B cell (primary cell): ENCODE measurements around the gene SETD1A. TPM values are rescaled to one million over a fixed set of nuclear protein-coding genes. Genes with fewer than 3 reads are reported as not detected.

Source experiments
- ATAC-seq: fragments of 200-7000 bp; cut with Tn5 transposase; one replicate; pipeline ENCODE4 v1.10.0; 2021; ENCODE audit warnings: low read depth, mild to moderate bottlenecking, moderate number of reproducible peaks, moderate library complexity
- CTCF ChIA-PET: fragments of 350-600 bp; sonication (Branson Sonifier 250); formaldehyde crosslinking; loops from one replicate; lab custom pipeline; 2021; ENCODE audit warnings: antibody characterized with exemption, inconsistent platforms; lab: Charles Lee
- POLR2A ChIA-PET: fragments of 350-600 bp; sonication (Branson Sonifier 250); formaldehyde crosslinking; loops from one replicate; lab custom pipeline; 2021; ENCODE audit warnings: antibody characterized with exemption; lab: Charles Lee
- DNase-seq: peaks from one replicate; pipeline ENCODE4 v3.0.0; 2013
- H2AFZ ChIP-seq: 2 replicates; pipeline ENCODE4 v1.6.1; 2012; ENCODE audit warnings: mild to moderate bottlenecking, low read depth, low read length; ENCODE audit not compliant: insufficient read depth, poor library complexity, severe bottlenecking
- H3K27ac ChIP-seq, 2 donors: 1 replicate in 1 of 2; 2 replicates in 1 of 2; pipeline ENCODE4 v1.5.1; 2012 to 2013; ENCODE audit warnings: low read length in 2 of 2, mild to moderate bottlenecking in 2 of 2, moderate library complexity in 1 of 2
- H3K27me3 ChIP-seq, 4 experiments: fragments of 200-600 bp in 1 of 4; sonication (generic) in 1 of 4; replicated peaks in 1 of 4; 1 replicate in 2 of 4; 2 replicates in 2 of 4; pipeline versions ENCODE4 v1.6.1 to v1.7.0; 2013 to 2016; ENCODE audit warnings: low read length in 3 of 4, mild to moderate bottlenecking in 2 of 4, mixed read lengths in 1 of 4, moderate library complexity in 1 of 4; ENCODE audit not compliant: insufficient read depth in 4 of 4, control insufficient read depth in 3 of 4; ENCODE audit errors: control extremely low read depth in 1 of 4
- H3K36me3 ChIP-seq, 2 experiments: replicated peaks in 1 of 2; 1 replicate in 1 of 2; 2 replicates in 1 of 2; pipeline versions ENCODE4 v1.6.1 to v1.7.1; 2013; ENCODE audit warnings: low read length in 1 of 2; ENCODE audit not compliant: insufficient read depth in 2 of 2, control insufficient read depth in 1 of 2; ENCODE audit errors: control extremely low read depth in 1 of 2, extremely low read depth in 1 of 2
- H3K4me1 ChIP-seq, 2 donors: fragments of 200-600 bp in 1 of 2; sonication (generic) in 1 of 2; 1 replicate in 1 of 2; 2 replicates in 1 of 2; pipeline versions ENCODE4 v1.5.1 to v1.6.1; 2013 to 2017; ENCODE audit warnings: low read length in 2 of 2; ENCODE audit not compliant: control insufficient read depth in 2 of 2, insufficient read depth in 2 of 2
- H3K4me2 ChIP-seq: replicated peaks from 2 replicates; pipeline ENCODE3; 2012; ENCODE audit warnings: mild to moderate bottlenecking, low read depth, low read length; ENCODE audit not compliant: poor library complexity, severe bottlenecking
- H3K4me3 ChIP-seq, 5 experiments: fragments of 200-600 bp in 1 of 5; sonication (generic) in 1 of 5; 1 replicate in 3 of 5; 2 replicates in 2 of 5; pipeline versions ENCODE4 v1.5.1 to v1.7.0; 2011 to 2016; ENCODE audit warnings: low read length in 4 of 5, mild to moderate bottlenecking in 4 of 5, low read depth in 2 of 5, control low read depth in 1 of 5, moderate library complexity in 1 of 5; ENCODE audit not compliant: insufficient read depth in 1 of 5; ENCODE audit errors: control extremely low read depth in 1 of 5, extremely low read depth in 1 of 5
- H3K79me2 ChIP-seq: fragments of 200-600 bp; sonication (generic); one replicate; pipeline ENCODE4 v1.6.0; 2016; ENCODE audit warnings: low read length; ENCODE audit not compliant: control insufficient read depth, insufficient read depth
- H3K9ac ChIP-seq: fragments of 200-600 bp; sonication (generic); 2 replicates; pipeline ENCODE4 v1.6.1; 2017; ENCODE audit warnings: mild to moderate bottlenecking, low read length, moderate library complexity
- H3K9me3 ChIP-seq, 3 donors: one replicate each; pipeline versions ENCODE4 v1.6.1 to v1.7.1; 2013; ENCODE audit warnings: low read length in 2 of 3; ENCODE audit not compliant: control insufficient read depth in 2 of 3, insufficient read depth in 1 of 3; ENCODE audit errors: control extremely low read depth in 1 of 3
- H4K20me1 ChIP-seq: 2 replicates; pipeline ENCODE4 v1.6.0; 2012; ENCODE audit warnings: mild to moderate bottlenecking, low read length; ENCODE audit not compliant: insufficient read depth, control insufficient read depth, poor library complexity, severe bottlenecking
- H3K27ac Mint-ChIP-seq: one replicate; pipeline ENCODE4 v1.8.0; 2021; ENCODE audit warnings: mixed read lengths
- H3K27me3 Mint-ChIP-seq: one replicate; pipeline ENCODE4 v1.8.0; 2021; ENCODE audit warnings: mixed read lengths
- H3K4me1 Mint-ChIP-seq: one replicate; pipeline ENCODE4 v1.8.0; 2021; ENCODE audit warnings: mixed read lengths
- H3K4me3 Mint-ChIP-seq: one replicate; pipeline ENCODE4 v1.8.0; 2021; ENCODE audit warnings: mixed read lengths
- H3K9me3 Mint-ChIP-seq: one replicate; pipeline ENCODE4 v1.8.0; 2022; ENCODE audit warnings: mixed read lengths; ENCODE audit not compliant: insufficient read depth
- EZH2 ChIP-seq: IDR thresholded peaks from 2 replicates; pipeline ENCODE4 v1.6.1; 2012; ENCODE audit warnings: borderline replicate concordance, low read depth, mild to moderate bottlenecking, moderate library complexity, low read length; ENCODE audit not compliant: insufficient read depth, poor library complexity, severe bottlenecking
- WGBS: methylation state at CpG from one replicate; pipeline ENCODE4 v1.1.5; 2013; ENCODE audit warnings: missing lambda C conversion rate; ENCODE audit not compliant: insufficient coverage; 5-methylcytosine and 5-hydroxymethylcytosine counted together
- intact Hi-C: fragments of 100-400 bp; cut with micrococcal nuclease; formaldehyde crosslinking; loops from one replicate; pipeline ENCODE4 v1.10.0; 2022
- polyA plus RNA-seq: library from polyadenylated mRNA; depleted of rRNA; stranded (reverse); fragments of >200 nt; gene quantifications from 2 replicates; pipeline ENCODE4 v1.2.3, GENCODE V29; 2012
- total RNA-seq, 2 donors: library from RNA; stranded (reverse); fragments of 120-200 nt in 1 of 2; gene quantifications; 1 replicate in 1 of 2; 2 replicates in 1 of 2; pipeline versions ENCODE4 v1.2.3 to v1.2.4, GENCODE V29; 2013 to 2022
- TF ChIP-seq, protein P1 (sequence below): fragments of 200-600 bp; IDR thresholded peaks from one replicate; pipeline ENCODE4 v1.8.0; 2022; ENCODE audit warnings: antibody characterized with exemption, mild to moderate bottlenecking

SETD1A gene
- total and polyA plus RNA-seq, 2 donors (not counting 1 experiment from before 2014, with no cell fraction given) = 11.5 to 39.5 TPM

DNA sequence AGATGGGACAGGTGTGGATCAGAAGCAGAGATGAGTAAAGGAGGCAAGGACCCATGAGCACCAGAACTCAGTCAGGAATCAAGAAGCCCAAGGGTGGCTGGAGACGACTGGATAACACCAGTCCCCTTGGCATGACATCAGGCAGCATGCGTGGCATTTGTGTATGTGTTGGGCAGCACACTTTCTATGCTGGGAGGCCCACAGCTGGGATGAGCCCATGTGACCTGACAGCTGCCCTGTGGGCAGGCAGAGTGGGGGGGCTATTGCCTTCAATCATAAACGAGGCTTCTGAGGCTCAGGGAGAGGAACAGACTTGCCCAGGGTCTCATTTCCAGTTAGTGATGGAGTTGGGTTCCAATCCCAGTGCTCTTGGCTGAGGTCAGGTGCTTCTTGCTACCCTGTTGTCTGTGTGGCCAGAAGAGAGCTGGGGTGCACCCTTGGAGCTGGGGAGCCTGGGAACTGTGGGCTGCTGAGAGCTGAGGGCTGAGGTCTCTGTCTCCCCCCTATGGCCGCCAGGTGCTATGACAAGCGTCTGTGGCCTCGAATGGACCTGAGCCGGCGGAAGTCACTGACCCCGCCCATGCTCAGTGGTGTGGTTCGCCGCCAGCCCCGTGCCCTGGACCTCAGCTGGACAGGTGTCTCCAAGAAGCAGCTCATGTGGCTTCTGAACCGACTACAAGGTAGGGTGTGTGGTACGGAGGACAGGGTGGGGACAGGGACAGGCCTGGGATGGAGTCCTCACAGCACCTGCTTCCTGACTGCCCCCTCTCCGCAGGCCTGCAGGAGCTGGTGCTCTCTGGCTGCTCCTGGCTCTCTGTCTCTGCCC lies 15.7 kb upstream of the SETD1A start:
- H2AFZ ChIP-seq = peak overlapping the region; percentile 68
- no peaks in the 10 kb centered on the region for H4K20me1 ChIP-seq
- no peak overlapping the region for H3K4me3 Mint-ChIP-seq
- peaks cover 0 to 1% of the 10 kb centered on the region in 2 experiments for H3K36me3 ChIP-seq
- CTCF ChIA-PET = interaction anchor here (0.5 to 5.7 kb wide), 22 partner anchors 8 to 860 kb away, joined by 3 to 64 read pairs (median 4); partner anchors contain the start of gene HSD3B7
- H3K27ac Mint-ChIP-seq = peak overlapping the region; percentile 59
- no peaks in the 10 kb centered on the region for H3K27me3 ChIP-seq
- no peaks in the 10 kb centered on the region for H3K9me3 Mint-ChIP-seq
- peak; percentile 82 for DNase-seq
- POLR2A ChIA-PET = interaction anchor here (0.6 to 1.1 kb wide), 4 partner anchors 16 to 179 kb away, joined by 3 to 6 read pairs (median 3); partner anchors contain the start of gene SETD1A
- peak overlapping the region in 2 of 5 experiments; percentile 16 to 23 for H3K4me3 ChIP-seq
- H3K9me3 ChIP-seq = no peaks in the 10 kb centered on the region
- 24% methylated on average over 14 of the region's 15 CpGs for WGBS
- no peaks in the 10 kb centered on the region for H3K27me3 Mint-ChIP-seq
- TF ChIP-seq, protein P1, sequence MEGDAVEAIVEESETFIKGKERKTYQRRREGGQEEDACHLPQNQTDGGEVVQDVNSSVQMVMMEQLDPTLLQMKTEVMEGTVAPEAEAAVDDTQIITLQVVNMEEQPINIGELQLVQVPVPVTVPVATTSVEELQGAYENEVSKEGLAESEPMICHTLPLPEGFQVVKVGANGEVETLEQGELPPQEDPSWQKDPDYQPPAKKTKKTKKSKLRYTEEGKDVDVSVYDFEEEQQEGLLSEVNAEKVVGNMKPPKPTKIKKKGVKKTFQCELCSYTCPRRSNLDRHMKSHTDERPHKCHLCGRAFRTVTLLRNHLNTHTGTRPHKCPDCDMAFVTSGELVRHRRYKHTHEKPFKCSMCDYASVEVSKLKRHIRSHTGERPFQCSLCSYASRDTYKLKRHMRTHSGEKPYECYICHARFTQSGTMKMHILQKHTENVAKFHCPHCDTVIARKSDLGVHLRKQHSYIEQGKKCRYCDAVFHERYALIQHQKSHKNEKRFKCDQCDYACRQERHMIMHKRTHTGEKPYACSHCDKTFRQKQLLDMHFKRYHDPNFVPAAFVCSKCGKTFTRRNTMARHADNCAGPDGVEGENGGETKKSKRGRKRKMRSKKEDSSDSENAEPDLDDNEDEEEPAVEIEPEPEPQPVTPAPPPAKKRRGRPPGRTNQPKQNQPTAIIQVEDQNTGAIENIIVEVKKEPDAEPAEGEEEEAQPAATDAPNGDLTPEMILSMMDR = peak; percentile 88
- no peak for TF ChIP-seq EZH2
- peaks cover 11 to 19% of the 10 kb centered on the region in 2 donors for H3K4me1 ChIP-seq
- peak overlapping the region; percentile 65 for H3K4me2 ChIP-seq
- intact Hi-C loops = loop anchor here (1.0 to 2.0 kb wide), 2 partner anchors 67 to 98 kb away; no protein-coding TSS in a partner anchor
- H3K27ac ChIP-seq = no peak overlapping the region
- H3K9ac ChIP-seq = peak overlapping the region; percentile 1
- H3K4me1 Mint-ChIP-seq = peaks cover 17% of the 10 kb centered on the region
- peak; percentile 100 for ATAC-seq
- no peaks in the 10 kb centered on the region for H3K79me2 ChIP-seq
